ENCODE data around the gene ACADSB.

DNA sequence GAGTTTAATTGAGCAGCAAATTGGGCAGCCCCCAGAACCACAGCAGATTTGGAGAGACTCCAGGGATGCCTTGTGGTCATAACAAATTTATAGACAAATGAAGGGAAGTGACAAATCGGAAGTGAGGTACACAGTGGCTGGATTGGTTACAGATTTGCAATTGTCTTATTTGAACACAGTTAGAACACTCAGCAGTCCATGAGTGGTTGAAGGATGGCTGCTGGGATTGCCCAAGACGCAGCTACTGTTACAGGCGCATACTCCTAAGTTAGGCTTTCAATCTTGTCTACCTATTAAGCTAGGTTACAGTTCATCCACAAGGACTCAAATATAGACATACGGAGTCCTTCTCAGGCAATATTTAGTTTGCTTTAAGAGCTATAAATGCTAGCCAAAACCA, 7.4 kb downstream of the ACADSB start:
- TF ChIP-seq CTCF (IDR thresholded peaks at IDR 0.05) (no peak), POLR2A (IDR thresholded peaks at IDR 0.05) (no peak)
